ENCODE results near the gene MNT.

DNA sequence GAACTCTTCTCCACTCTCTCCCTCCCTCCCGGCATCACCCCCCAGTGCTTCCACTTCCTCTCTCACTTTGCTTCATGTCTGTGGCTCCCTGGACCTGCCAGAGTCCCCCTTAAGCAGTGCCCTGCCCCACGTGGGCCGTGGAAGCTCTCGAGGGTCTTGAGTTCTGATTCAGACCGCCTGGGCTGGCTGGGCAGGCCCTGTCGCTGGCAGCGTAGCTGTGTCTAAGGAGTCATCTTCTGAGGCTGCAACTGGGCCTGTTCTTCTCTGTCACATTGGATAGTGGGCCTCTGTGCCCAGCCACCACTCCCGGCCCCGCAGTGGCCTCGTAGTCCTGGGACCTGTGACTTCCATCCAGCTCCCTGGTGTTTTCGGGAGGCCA lies 30.7 kb downstream of the MNT start:
- TF ChIP-seq, protein P1, sequence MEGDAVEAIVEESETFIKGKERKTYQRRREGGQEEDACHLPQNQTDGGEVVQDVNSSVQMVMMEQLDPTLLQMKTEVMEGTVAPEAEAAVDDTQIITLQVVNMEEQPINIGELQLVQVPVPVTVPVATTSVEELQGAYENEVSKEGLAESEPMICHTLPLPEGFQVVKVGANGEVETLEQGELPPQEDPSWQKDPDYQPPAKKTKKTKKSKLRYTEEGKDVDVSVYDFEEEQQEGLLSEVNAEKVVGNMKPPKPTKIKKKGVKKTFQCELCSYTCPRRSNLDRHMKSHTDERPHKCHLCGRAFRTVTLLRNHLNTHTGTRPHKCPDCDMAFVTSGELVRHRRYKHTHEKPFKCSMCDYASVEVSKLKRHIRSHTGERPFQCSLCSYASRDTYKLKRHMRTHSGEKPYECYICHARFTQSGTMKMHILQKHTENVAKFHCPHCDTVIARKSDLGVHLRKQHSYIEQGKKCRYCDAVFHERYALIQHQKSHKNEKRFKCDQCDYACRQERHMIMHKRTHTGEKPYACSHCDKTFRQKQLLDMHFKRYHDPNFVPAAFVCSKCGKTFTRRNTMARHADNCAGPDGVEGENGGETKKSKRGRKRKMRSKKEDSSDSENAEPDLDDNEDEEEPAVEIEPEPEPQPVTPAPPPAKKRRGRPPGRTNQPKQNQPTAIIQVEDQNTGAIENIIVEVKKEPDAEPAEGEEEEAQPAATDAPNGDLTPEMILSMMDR (IDR thresholded peaks at IDR 0.05): no peak
- TF ChIP-seq NR3C1 (IDR thresholded peaks at IDR 0.05): no peak
- no peak for TF ChIP-seq CEBPB (IDR thresholded peaks at IDR 0.05)
- no peak for TF ChIP-seq CHD4 (IDR thresholded peaks at IDR 0.05; ENCODE audit: borderline replicate concordance)
- no peak for TF ChIP-seq POLR2A (IDR thresholded peaks at IDR 0.05; ENCODE audit: low read length)
- TF ChIP-seq SMC3 (IDR thresholded peaks at IDR 0.05): no peak
- TF ChIP-seq, protein P2, sequence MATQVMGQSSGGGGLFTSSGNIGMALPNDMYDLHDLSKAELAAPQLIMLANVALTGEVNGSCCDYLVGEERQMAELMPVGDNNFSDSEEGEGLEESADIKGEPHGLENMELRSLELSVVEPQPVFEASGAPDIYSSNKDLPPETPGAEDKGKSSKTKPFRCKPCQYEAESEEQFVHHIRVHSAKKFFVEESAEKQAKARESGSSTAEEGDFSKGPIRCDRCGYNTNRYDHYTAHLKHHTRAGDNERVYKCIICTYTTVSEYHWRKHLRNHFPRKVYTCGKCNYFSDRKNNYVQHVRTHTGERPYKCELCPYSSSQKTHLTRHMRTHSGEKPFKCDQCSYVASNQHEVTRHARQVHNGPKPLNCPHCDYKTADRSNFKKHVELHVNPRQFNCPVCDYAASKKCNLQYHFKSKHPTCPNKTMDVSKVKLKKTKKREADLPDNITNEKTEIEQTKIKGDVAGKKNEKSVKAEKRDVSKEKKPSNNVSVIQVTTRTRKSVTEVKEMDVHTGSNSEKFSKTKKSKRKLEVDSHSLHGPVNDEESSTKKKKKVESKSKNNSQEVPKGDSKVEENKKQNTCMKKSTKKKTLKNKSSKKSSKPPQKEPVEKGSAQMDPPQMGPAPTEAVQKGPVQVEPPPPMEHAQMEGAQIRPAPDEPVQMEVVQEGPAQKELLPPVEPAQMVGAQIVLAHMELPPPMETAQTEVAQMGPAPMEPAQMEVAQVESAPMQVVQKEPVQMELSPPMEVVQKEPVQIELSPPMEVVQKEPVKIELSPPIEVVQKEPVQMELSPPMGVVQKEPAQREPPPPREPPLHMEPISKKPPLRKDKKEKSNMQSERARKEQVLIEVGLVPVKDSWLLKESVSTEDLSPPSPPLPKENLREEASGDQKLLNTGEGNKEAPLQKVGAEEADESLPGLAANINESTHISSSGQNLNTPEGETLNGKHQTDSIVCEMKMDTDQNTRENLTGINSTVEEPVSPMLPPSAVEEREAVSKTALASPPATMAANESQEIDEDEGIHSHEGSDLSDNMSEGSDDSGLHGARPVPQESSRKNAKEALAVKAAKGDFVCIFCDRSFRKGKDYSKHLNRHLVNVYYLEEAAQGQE (IDR thresholded peaks at IDR 0.05): no peak
- no peak for TF ChIP-seq EP300 (IDR thresholded peaks at IDR 0.05)
- no peak for TF ChIP-seq TFCP2L1 (CRISPR knock-in tag; IDR thresholded peaks at IDR 0.05)
- TF ChIP-seq HOXA7 (CRISPR knock-in tag; IDR thresholded peaks at IDR 0.05): no peak
